K562 (cell line): ENCODE results near the gene NEUROD2. TPM values are rescaled to one million over a fixed set of nuclear protein-coding genes. Genes with fewer than 3 reads are reported as not detected.

Experiments
- ARID3B ChIP-seq: fragments of 250-450 bp; sonication (Bioruptor Pico); IDR thresholded peaks from 2 replicates; pipeline ENCODE4 v1.4.0; 2020; ENCODE audit warnings: borderline replicate concordance
- EP400 ChIP-seq: fragments of 450-650 bp; IDR thresholded peaks from 2 replicates; pipeline ENCODE4 v1.6.1; 2017; ENCODE audit warnings: antibody characterized with exemption, mild to moderate bottlenecking, moderate library complexity
- HDAC2 ChIP-seq: fragments of 450-650 bp; IDR thresholded peaks from 2 replicates; pipeline ENCODE4 v1.6.1; 2016; ENCODE audit warnings: mild to moderate bottlenecking
- KHSRP ChIP-seq: fragments of 450-650 bp; IDR thresholded peaks from 2 replicates; pipeline ENCODE4 v1.6.1; 2017
- MYNN ChIP-seq, 2 experiments: sonication (generic); formaldehyde crosslinking in 1 of 2; IDR thresholded peaks; 2 replicates each; pipeline versions ENCODE4 v1.5.0 to v1.6.1; 2016 to 2020; ENCODE audit warnings: antibody characterized with exemption in 1 of 2, missing genetic modification reagents in 1 of 2
- NR3C1 ChIP-seq: sonication (generic); formaldehyde crosslinking; IDR thresholded peaks from 2 replicates; pipeline ENCODE4 v1.8.1; 2022; ENCODE audit warnings: missing genetic modification reagents
- PHF20 ChIP-seq: fragments of 450-650 bp; IDR thresholded peaks from 2 replicates; pipeline ENCODE4 v1.6.1; 2018; ENCODE audit not compliant: partially characterized antibody
- PTBP1 ChIP-seq: fragments of 200-400 bp; formaldehyde crosslinking; IDR thresholded peaks from 2 replicates; pipeline ENCODE4 v1.6.1; 2017; ENCODE audit warnings: low read depth, low read length
- SMARCE1 ChIP-seq: fragments of 450-650 bp; IDR thresholded peaks from 2 replicates; pipeline ENCODE4 v1.7.1; 2016; ENCODE audit warnings: mild to moderate bottlenecking
- SPI1 ChIP-seq: IDR thresholded peaks from 2 replicates; pipeline ENCODE4 v1.6.1; 2011; ENCODE audit warnings: low read depth, low read length, control low read depth, borderline replicate concordance
- ZBTB33 ChIP-seq: sonication (generic); formaldehyde crosslinking; IDR thresholded peaks from 2 replicates; pipeline ENCODE4 v1.8.1; 2023; ENCODE audit warnings: mild to moderate bottlenecking, missing genetic modification reagents
- ZBTB8A ChIP-seq: fragments of 450-650 bp; IDR thresholded peaks from 2 replicates; pipeline ENCODE4 v1.6.1; 2018; ENCODE audit warnings: mild to moderate bottlenecking, moderate library complexity; ENCODE audit not compliant: partially characterized antibody
- ZFP36 ChIP-seq: fragments of 150-350 bp; IDR thresholded peaks from 2 replicates; pipeline ENCODE4 v1.6.1; 2018; ENCODE audit warnings: low read length, low read depth; ENCODE audit not compliant: partially characterized antibody
- polyA plus RNA-seq, 8 experiments: library from polyadenylated mRNA; depleted of rRNA in 4 of 8; stranded (reverse) in 5 of 8; unstranded in 3 of 8; fragments of >200 nt; fragmentation: Nextera tagmentation in 2 of 8; fragmentation: Illumina TruSeq in 1 of 8; extraction: Ambion mirVana in 2 of 8; extraction: Trizol in 1 of 8; gene quantifications; 2 replicates each; pipeline versions ENCODE4 v1.2.1 to v1.2.3, GENCODE V29; 2011 to 2014; ENCODE audit warnings: inconsistent platforms in 1 of 8, missing spikeins in 1 of 8
- total RNA-seq, 7 experiments: library from RNA; depleted of rRNA in 6 of 7; stranded (reverse); fragments of >200 nt in 6 of 7; fragmentation: Illumina TruSeq in 2 of 7; extraction: Trizol in 2 of 7; gene quantifications; 2 replicates each; pipeline versions ENCODE4 v1.2.1 to v1.2.3, GENCODE V29; 2011 to 2021; ENCODE audit warnings: low replicate concordance in 1 of 7
- TF ChIP-seq, protein P1 (sequence below): IDR thresholded peaks from 2 replicates; pipeline ENCODE4 v1.6.1; 2012; ENCODE audit warnings: low read depth, low read length, improper control_type of control experiment, borderline replicate concordance

Gene NEUROD2
- total and polyA plus RNA-seq, 9 of the 15 experiments (the other 6 are each of a cell fraction or from before 2014, with no cell fraction given), result not detected

GRCh38 chr17:39621523-39622379 lies 14.0 kb upstream of the NEUROD2 start (continued):
- TF ChIP-seq HDAC2 (no peak), PTBP1 (no peak), MYNN (IDR thresholded peaks at IDR 0.05) (peak; percentile 54; the same call in 1 of the 2 replicates), MYNN (CRISPR knock-in tag; IDR thresholded peaks at IDR 0.05) (no peak), PHF20 (no peak), KHSRP (no peak), ZFP36 (no peak), ARID3B (CRISPR knock-in tag) (no peak), ZBTB8A (no peak), ZBTB33 (CRISPR knock-in tag) (peak; percentile 45), SPI1 (no peak), SMARCE1 (no peak), EP400 (no peak), NR3C1 (CRISPR knock-in tag) (no peak)
- TF ChIP-seq, protein P1, sequence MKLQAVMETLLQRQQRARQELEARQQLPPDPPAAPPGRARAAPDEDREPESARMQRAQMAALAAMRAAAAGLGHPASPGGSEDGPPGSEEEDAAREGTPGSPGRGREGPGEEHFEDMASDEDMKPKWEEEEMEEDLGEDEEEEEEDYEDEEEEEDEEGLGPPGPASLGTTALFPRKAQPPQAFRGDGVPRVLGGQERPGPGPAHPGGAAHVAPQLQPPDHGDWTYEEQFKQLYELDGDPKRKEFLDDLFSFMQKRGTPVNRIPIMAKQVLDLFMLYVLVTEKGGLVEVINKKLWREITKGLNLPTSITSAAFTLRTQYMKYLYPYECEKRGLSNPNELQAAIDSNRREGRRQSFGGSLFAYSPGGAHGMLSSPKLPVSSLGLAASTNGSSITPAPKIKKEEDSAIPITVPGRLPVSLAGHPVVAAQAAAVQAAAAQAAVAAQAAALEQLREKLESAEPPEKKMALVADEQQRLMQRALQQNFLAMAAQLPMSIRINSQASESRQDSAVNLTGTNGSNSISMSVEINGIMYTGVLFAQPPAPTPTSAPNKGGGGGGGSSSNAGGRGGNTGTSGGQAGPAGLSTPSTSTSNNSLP, result no peak
